ENCODE results near the gene SLC38A1.
"Not testable (repeated sequence)": the region's sequence is repeated elsewhere in the genome, so short reads cannot be mapped to it uniquely, and the experiment has no call there.

Gene SLC38A1

DNA sequence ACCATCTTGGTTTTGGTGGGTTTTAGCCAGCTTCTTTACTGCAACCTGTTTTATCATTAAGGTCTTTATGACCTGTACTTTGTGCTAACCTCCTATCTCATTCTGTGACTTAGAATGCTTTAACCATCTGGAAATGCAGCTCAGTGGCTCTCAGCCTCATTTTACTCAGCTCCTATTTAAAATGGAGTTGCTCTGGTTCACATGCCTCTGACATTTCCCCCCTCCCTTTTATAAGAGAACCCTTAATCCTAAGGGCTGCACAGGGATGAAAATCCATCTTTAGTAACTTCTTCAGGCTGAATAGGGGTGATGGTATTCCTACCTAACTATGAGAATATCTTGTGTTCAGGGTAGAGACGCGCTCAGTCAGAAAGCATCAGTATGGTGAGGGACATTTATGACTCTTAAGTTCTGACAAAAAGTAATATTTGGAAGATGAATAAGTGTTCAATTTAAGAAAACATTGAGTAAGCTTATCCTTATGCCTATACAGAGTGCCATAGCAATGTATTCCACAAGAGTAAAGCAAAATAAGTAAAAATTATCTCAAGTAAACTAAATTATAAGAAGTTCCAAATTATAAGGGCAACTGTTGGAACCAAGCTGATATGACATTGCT lies 15.2 kb downstream of the SLC38A1 start:
- Mint-ChIP-seq H3K9me3 (peaks cover 2% of the 10 kb centered on the region), H3K4me1 (peaks cover 69% of the 10 kb centered on the region), H3K36me3 (peaks cover 85% of the 10 kb centered on the region), H3K4me3 (no peak overlapping the region), H3K27ac (peak overlapping the region; percentile 8)
- ATAC-seq (peak; percentile 66), DNase-seq (ENCODE audit: low spot score in 2 of 2) (no peak)

DNA sequence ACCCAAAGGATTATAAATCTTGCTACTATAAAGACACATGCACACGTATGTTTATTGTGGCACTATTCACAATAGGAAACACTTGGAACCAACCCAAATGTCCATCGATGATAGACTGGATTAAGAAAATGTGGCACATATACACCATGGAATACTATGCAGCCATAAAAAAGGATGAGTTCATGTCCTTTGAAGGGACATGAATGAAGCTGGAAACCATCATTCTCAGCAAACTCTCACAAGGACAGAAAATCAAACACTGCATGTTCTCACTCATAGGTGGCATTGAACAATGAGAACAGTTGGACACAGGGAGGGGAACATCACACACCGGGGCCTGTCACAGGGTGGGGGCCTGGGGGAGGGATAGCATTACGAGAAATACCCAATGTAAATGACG lies 16.8 kb downstream of the SLC38A1 start:
- Mint-ChIP-seq H3K4me1 (peaks cover 75% of the 10 kb centered on the region), H3K36me3 (peaks cover 100% of the 10 kb centered on the region)
- DNase-seq (ENCODE audit: low spot score in 2 of 2); H3K9me3 Mint-ChIP-seq; H3K27ac Mint-ChIP-seq; ATAC-seq; H3K4me3 Mint-ChIP-seq: not testable (repeated sequence)

DNA sequence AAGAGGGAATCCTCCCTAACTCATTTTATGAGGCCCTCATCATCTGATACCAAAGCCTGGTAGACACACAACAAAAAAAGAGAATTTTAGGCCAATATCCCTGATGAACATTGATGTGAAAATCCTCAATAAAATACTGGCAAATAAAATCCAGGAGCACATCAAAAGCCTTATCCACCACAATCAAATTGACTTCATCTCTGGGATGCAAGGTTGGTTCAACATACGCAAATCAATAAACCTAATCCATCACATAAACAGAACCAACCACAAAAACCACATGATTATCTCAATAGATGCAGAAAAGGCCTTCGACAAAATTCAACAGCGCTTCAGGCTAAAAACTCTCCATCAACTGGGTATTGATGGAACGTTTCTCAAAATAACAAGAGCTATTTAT lies 18.9 kb downstream of the SLC38A1 start:
- not testable (repeated sequence) for H3K4me3 Mint-ChIP-seq; DNase-seq (ENCODE audit: low spot score in 2 of 2); H3K9me3 Mint-ChIP-seq; ATAC-seq
- H3K36me3 Mint-ChIP-seq, result peaks cover 93% of the 10 kb centered on the region
- peak overlapping the region; percentile 77 for H3K27ac Mint-ChIP-seq
- peaks cover 83% of the 10 kb centered on the region for H3K4me1 Mint-ChIP-seq

DNA sequence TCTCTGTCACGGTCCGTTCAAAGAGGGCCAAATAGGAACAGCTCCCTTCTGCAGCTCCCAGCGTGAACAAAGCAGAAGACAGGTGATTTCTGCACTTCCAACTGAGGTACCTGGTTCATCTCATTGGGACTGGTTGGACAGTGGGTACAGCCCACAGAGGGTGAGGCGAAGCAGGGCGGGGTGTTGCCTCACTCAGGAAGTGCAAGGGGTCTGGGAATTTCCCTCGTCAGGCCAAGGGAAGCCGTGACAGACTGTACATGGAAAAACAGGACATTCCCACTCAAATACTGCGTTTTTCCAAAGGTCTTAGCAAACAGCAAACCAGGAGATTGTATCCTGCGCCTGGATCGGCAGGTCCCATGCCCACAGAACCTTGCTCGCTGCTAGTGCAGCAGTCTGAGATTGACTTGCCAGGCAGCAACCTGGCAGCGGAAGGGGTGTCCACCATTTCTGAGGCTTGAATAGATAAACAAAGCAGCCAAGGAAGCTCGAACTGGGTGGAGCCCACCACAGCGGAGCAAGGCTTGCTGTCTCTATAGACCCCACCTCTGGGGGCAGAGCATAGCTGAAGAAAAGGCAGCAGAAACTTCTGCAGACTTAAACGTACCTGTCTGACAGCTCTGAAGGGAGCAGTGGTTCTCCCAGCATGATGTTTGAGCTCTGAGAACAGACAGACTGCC lies 22.7 kb downstream of the SLC38A1 start:
- ATAC-seq, result no peak
- Mint-ChIP-seq H3K9me3 (peaks cover 6% of the 10 kb centered on the region), H3K36me3 (peaks cover 85% of the 10 kb centered on the region), H3K27ac (peak overlapping the region; percentile 80), H3K4me1 (peaks cover 83% of the 10 kb centered on the region), H3K4me3 (peak overlapping the region; percentile 34)
- no peak for DNase-seq (ENCODE audit: low spot score in 2 of 2)

DNA sequence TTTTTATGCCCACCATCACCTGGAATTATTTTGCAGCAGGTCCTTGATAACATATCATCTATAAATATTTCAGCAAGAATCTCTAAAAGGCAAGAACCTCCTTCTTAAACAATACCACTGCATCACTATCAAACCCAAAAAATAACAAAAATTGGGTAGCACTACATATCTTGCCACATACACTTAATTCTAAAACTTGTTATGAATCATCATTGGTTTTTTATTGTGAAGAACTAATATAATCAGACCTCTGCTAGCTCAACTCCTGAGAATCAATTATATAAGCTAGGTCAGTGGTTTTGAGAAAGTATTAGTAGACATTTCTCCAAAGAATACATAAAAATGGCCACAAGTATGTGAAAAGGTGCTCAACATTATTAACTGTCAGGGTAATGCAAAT lies 23.8 kb downstream of the SLC38A1 start:
- Mint-ChIP-seq H3K4me3 (no peak overlapping the region), H3K36me3 (peaks cover 85% of the 10 kb centered on the region), H3K9me3 (peaks cover 6% of the 10 kb centered on the region), H3K4me1 (peaks cover 71% of the 10 kb centered on the region), H3K27ac (peak overlapping the region; percentile 80)
- DNase-seq (ENCODE audit: low spot score in 2 of 2) (no peak), ATAC-seq (peak; percentile 68)

DNA sequence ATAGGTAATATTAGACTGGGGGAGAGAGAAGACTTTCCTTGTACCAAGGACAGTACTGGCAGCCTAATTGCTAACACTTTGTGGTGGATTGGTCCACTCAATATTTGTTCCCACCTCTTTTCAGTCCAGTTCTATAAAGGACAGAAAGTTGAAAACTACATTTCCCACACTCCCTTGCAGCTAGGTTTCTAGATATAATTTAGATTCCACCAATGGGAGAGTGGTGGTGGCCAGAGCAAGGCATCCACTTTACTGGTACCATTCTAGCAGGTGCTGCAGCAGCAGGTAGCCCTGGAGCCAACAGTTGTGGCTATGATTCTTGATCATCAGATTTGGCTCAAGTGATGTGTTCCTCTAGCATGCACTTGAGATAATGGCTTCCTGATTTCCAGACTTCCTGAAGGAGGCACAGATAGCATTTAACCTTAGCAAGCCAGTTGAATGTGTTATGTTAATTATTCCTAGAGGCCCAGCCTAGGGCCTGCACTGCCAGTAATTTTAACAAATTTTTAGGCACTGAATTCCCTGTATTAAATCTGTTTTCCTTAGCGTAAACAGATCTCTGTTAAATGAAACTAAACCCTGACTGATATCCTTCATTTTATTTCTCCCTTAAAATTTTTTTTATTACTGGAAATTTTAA lies 24.4 kb downstream of the SLC38A1 start:
- DNase-seq (ENCODE audit: low spot score in 2 of 2) (no peak), ATAC-seq (no peak)
- peaks cover 6% of the 10 kb centered on the region for H3K9me3 Mint-ChIP-seq
- peak overlapping the region; percentile 80 for H3K27ac Mint-ChIP-seq
- H3K4me3 Mint-ChIP-seq, result no peak overlapping the region
- peaks cover 65% of the 10 kb centered on the region for H3K4me1 Mint-ChIP-seq
- H3K36me3 Mint-ChIP-seq, result peaks cover 85% of the 10 kb centered on the region

DNA sequence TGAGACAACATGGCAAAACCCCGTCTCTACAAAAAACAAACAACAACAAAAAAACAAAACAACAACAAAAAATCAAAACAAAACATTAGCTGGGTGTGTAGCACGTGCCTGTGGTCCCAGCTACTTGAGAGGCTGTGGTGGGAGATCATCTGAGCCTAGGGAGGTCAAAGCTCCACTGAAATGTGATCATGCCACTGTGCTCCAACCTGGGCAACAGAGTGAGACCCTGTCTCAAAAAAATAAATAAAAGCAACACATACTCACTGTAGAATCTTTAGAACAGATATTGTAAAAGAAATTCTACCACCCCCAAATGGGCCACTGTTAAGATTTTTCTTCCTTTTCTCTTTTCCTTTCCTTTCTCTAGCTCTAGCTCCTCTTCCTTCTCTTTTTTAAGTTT lies 26.3 kb downstream of the SLC38A1 start:
- no peak overlapping the region for H3K4me3 Mint-ChIP-seq
- H3K4me1 Mint-ChIP-seq, result peaks cover 59% of the 10 kb centered on the region
- no peak for ATAC-seq
- H3K27ac Mint-ChIP-seq, result no peak overlapping the region
- no peak for DNase-seq (ENCODE audit: low spot score in 2 of 2)
- peaks cover 4% of the 10 kb centered on the region for H3K9me3 Mint-ChIP-seq
- peaks cover 85% of the 10 kb centered on the region for H3K36me3 Mint-ChIP-seq

DNA sequence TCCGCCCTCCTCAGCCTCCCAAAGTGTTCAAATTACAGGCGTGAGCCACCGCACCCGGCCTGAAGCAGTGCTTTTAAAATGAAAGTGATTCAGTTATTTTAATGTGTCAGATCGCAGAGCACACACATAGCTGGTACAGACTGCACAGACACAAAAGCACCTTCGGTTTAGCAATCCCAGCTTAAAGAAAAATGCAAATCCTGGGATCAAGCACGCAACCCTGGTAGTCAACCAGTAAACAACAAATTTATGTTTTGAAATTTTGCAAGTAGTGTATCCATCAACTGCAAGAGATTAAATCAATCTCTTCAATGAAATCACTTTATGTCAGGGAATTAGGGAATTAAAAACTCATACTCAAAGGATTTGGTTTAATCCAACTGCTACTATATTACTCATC lies 28.4 kb downstream of the SLC38A1 start:
- Mint-ChIP-seq H3K9me3 (no peaks in the 10 kb centered on the region), H3K27ac (peak overlapping the region; percentile 74), H3K36me3 (peaks cover 92% of the 10 kb centered on the region), H3K4me1 (peaks cover 48% of the 10 kb centered on the region), H3K4me3 (no peak overlapping the region)
- DNase-seq (ENCODE audit: low spot score in 2 of 2), result no peak
- ATAC-seq, result no peak

DNA sequence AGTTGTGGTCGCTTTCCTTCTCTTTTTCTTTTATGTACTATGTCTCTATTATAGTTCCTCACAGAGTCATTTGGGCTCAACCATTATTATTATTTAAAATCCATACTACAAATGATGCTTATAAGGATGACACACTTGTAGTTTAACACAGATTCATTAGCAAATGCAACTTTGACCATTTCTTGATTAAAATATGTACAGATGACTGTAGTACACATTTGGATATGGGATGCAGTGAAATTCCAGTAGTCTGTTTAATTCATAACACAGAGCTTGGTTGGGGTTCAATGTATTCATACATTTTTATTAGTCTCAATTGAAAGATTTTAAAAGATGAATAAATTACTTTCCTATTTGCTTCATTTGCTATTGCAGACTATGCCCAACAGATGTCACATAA lies 30.0 kb downstream of the SLC38A1 start:
- Mint-ChIP-seq H3K4me1 (peaks cover 48% of the 10 kb centered on the region), H3K36me3 (peaks cover 99% of the 10 kb centered on the region), H3K4me3 (no peak overlapping the region), H3K27ac (peak overlapping the region; percentile 68), H3K9me3 (no peaks in the 10 kb centered on the region)
- ATAC-seq (no peak), DNase-seq (ENCODE audit: low spot score in 2 of 2) (no peak)

DNA sequence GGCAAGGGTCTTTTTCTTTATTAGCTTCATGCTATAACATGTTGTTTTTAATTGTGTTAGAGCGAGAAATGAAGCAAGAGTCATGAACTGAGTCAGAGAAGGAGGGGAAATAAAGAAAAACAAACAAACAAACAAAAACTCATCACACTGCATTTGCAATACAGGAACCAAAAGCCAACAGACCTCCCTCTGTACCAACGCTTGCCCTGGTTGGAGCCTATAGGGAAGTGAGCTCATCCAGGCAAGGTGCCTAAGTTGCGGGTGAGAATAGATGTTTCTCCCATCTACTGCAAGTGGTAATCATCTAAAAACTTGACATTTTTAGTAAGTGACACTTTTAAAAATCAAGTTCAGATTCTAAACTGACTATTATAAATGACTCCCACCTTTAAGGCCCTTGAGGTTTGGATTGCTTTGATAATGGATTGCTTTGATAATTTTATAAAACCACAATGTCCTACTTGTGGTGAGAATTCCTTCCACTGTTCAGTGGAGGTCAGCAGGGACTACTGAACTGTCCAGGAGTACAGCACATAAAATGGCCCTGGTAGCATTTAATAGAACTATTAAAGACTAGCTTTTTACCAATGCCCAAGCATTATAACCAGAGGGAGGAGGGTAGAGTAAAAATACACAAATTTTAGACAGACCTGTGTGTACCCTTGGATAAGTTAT lies 31.3 kb downstream of the SLC38A1 start:
- H3K27ac Mint-ChIP-seq, result no peak overlapping the region
- ATAC-seq, result no peak
- no peak overlapping the region for H3K4me3 Mint-ChIP-seq
- H3K36me3 Mint-ChIP-seq, result peaks cover 96% of the 10 kb centered on the region
- H3K4me1 Mint-ChIP-seq, result peaks cover 37% of the 10 kb centered on the region
- no peak for DNase-seq (ENCODE audit: low spot score in 2 of 2)
- no peaks in the 10 kb centered on the region for H3K9me3 Mint-ChIP-seq

DNA sequence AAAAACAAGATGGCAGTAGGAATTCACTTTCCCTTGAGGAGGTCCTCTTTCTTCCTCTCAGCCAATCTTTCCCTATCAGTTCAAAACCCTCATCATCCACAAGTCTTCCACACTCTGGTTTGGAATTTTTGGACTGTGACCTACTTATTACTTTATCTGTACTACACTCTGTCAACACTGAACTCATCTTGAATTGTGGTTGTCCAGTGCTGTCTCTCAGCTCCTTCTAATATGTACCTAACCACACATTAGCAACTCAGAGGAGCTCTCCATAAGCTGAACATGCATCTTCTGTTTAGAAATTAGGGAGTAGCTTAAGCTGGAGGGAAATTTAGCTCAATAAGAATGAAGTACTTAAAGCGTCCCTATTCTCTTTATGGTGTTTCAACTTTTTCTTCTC lies 34.8 kb downstream of the SLC38A1 start:
- Mint-ChIP-seq H3K27ac (peak overlapping the region; percentile 61), H3K4me3 (no peak overlapping the region), H3K9me3 (no peaks in the 10 kb centered on the region), H3K36me3 (peaks cover 96% of the 10 kb centered on the region), H3K4me1 (peaks cover 50% of the 10 kb centered on the region)
- no peak for DNase-seq (ENCODE audit: low spot score in 2 of 2)
- ATAC-seq, result no peak

DNA sequence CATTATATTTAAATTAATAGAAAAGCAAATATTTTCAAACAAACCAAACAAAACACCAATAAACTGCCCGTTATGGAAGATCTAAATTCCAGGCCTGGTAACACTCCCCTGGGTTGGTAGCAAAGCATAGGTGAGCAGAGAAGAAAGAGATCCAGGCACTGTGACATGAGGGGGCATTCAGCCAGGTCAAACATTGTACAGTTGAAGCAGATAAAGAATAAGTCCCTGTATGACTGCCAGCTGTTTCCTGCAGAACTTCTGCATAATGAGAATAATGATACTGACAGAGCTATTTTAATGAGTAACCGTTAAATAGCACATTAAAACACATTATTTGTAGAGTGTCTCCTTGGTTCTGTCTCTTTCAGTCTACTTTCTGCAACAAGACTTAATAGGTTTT lies 35.4 kb downstream of the SLC38A1 start:
- Mint-ChIP-seq H3K36me3 (peaks cover 96% of the 10 kb centered on the region), H3K27ac (peak overlapping the region; percentile 61), H3K4me3 (no peak overlapping the region), H3K4me1 (peaks cover 45% of the 10 kb centered on the region), H3K9me3 (no peaks in the 10 kb centered on the region)
- ATAC-seq (no peak), DNase-seq (ENCODE audit: low spot score in 2 of 2) (no peak)

DNA sequence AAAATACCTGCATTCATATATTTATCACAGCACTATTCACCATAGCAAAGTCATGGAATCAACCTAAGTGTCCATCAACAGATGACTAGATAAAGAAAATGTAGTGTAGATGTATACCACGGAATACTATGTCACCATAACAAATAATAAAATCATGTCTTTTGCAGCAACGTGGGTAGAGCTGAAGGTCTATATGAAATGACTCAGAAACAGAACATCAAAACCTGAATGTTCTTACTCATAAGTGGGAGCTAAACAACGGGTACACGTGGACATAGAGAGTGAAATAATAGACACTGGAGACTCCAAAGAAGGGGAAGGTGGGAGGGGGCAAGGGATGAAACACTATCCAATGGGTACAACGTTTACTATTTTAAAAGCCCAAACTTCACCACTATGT lies 37.9 kb downstream of the SLC38A1 start:
- DNase-seq (ENCODE audit: low spot score in 2 of 2), result no peak
- no peak overlapping the region for H3K4me3 Mint-ChIP-seq
- H3K27ac Mint-ChIP-seq, result peak overlapping the region; percentile 79
- H3K9me3 Mint-ChIP-seq, result no peaks in the 10 kb centered on the region
- H3K4me1 Mint-ChIP-seq, result peaks cover 32% of the 10 kb centered on the region
- peak; percentile 100 for ATAC-seq
- H3K36me3 Mint-ChIP-seq, result peaks cover 96% of the 10 kb centered on the region

DNA sequence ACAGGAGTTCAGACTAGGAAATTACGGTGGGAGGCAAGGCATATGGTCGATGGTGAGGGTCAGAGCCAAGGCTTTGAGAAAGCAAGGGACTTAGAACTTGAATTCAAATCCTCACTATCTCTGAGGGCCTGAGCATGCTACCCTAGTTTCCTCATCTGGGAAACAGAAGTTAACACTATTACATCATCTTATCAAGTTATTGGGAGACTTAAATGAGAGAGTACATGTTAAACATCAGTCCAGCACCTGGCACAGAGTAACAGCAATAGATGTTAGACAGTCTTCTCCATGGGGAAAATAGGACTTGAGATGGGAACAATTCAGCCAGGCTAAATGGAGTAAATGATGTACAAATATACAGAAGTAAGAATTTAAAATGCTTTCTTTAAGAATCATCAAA lies 38.5 kb downstream of the SLC38A1 start:
- peaks cover 96% of the 10 kb centered on the region for H3K36me3 Mint-ChIP-seq
- no peak overlapping the region for H3K4me3 Mint-ChIP-seq
- DNase-seq (ENCODE audit: low spot score in 2 of 2), result no peak

DNA sequence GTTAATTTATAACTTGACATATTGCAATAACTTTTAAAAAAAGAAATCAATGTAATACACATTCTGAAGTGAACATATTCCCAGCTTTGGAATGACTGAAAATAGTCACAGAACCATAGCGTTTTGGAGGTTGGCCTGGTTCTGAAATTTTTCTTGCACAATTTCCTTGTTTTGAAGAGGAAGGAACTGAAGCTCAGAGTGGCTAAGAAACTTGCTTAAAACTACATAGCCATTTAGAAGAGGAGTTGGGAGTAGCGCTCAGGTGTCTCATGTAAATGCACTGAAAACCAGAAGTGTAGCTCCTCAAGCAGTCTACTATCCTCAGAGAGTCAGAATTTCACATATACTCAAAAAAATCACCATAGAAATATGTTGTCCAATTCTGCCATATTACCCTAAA lies 41.2 kb downstream of the SLC38A1 start:
- Mint-ChIP-seq H3K4me3 (no peak overlapping the region), H3K36me3 (peaks cover 99% of the 10 kb centered on the region), H3K27ac (peak overlapping the region; percentile 68), H3K9me3 (no peaks in the 10 kb centered on the region), H3K4me1 (peaks cover 41% of the 10 kb centered on the region)
- ATAC-seq (no peak), DNase-seq (ENCODE audit: low spot score in 2 of 2) (no peak)

More for the DNA sequence above, 38.5 kb downstream of the SLC38A1 start:
- peaks cover 30% of the 10 kb centered on the region for H3K4me1 Mint-ChIP-seq
- H3K27ac Mint-ChIP-seq, result peak overlapping the region; percentile 79
- ATAC-seq, result no peak
- no peaks in the 10 kb centered on the region for H3K9me3 Mint-ChIP-seq
